CD8-positive, alpha-beta memory T cell (primary cell): ENCODE measurements around the gene ADIPOR2. TPM values are rescaled to one million over a fixed set of nuclear protein-coding genes. Genes with fewer than 3 reads are reported as not detected.

Experiments
- CTCF ChIA-PET: fragments of 350-600 bp; sonication (Branson Sonifier 250); formaldehyde crosslinking; loops from one replicate; lab custom pipeline; 2021; ENCODE audit warnings: antibody characterized with exemption; lab: Charles Lee
- POLR2A ChIA-PET: fragments of 350-600 bp; sonication (Branson Sonifier 250); formaldehyde crosslinking; loops from one replicate; lab custom pipeline; 2021; ENCODE audit warnings: antibody characterized with exemption; lab: Charles Lee
- DNase-seq, 5 donors: peaks; one replicate each; pipeline versions ENCODE4 v3.0.0 to v3.0.0-alpha.2; 2020 to 2022; ENCODE audit warnings: mixed read lengths in 1 of 5
- H3K27ac ChIP-seq: one replicate; pipeline ENCODE4 v1.7.0; 2013; ENCODE audit warnings: low read depth, mild to moderate bottlenecking, low read length, moderate library complexity
- H3K27me3 ChIP-seq: 2 replicates; pipeline ENCODE4 v1.7.0; 2013; ENCODE audit warnings: low read length, mild to moderate bottlenecking; ENCODE audit not compliant: insufficient read depth, poor library complexity, severe bottlenecking
- H3K36me3 ChIP-seq: 2 replicates; pipeline ENCODE4 v1.7.0; 2013; ENCODE audit warnings: mild to moderate bottlenecking, low read length, moderate library complexity; ENCODE audit not compliant: insufficient read depth
- H3K4me1 ChIP-seq: 2 replicates; pipeline ENCODE4 v1.7.0; 2013; ENCODE audit warnings: mild to moderate bottlenecking, low read length, moderate library complexity; ENCODE audit not compliant: insufficient read depth
- H3K4me3 ChIP-seq: 2 replicates; pipeline ENCODE4 v1.7.0; 2013; ENCODE audit warnings: mild to moderate bottlenecking, low read length
- H3K9me3 ChIP-seq: 2 replicates; pipeline ENCODE4 v1.7.0; 2013; ENCODE audit warnings: mild to moderate bottlenecking, low read length
- H3K27ac Mint-ChIP-seq, 8 donors: one replicate each; pipeline ENCODE4 v1.8.0; 2020 to 2021; ENCODE audit warnings: mixed read lengths in 8 of 8, mild to moderate bottlenecking in 6 of 8, inconsistent platforms in 3 of 8, moderate library complexity in 3 of 8
- H3K27me3 Mint-ChIP-seq, 2 donors: one replicate each; pipeline ENCODE4 v1.8.0; 2020 to 2021; ENCODE audit warnings: mixed read lengths in 2 of 2, mild to moderate bottlenecking in 1 of 2, moderate library complexity in 1 of 2
- H3K36me3 Mint-ChIP-seq, 3 donors: one replicate each; pipeline ENCODE4 v1.8.0; 2020 to 2021; ENCODE audit warnings: mixed read lengths in 3 of 3, inconsistent platforms in 1 of 3, mild to moderate bottlenecking in 1 of 3
- H3K4me1 Mint-ChIP-seq, 3 donors: one replicate each; pipeline ENCODE4 v1.8.0; 2020 to 2021; ENCODE audit warnings: mixed read lengths in 3 of 3, inconsistent platforms in 1 of 3, mild to moderate bottlenecking in 1 of 3
- H3K4me3 Mint-ChIP-seq, 7 donors: one replicate each; pipeline ENCODE4 v1.8.0; 2020 to 2021; ENCODE audit warnings: mixed read lengths in 7 of 7, mild to moderate bottlenecking in 6 of 7, moderate library complexity in 4 of 7, inconsistent platforms in 2 of 7
- H3K9me3 Mint-ChIP-seq, 5 donors: one replicate each; pipeline ENCODE4 v1.8.0; 2020 to 2022; ENCODE audit warnings: mixed read lengths in 5 of 5, mild to moderate bottlenecking in 3 of 5, moderate library complexity in 2 of 5, inconsistent platforms in 1 of 5
- polyA plus RNA-seq: library from polyadenylated mRNA; unstranded; fragments of 300-500 nt; fragmentation: Illumina TruSeq; gene quantifications from one replicate; pipeline ENCODE4 v1.2.3, GENCODE V29; 2021
- total RNA-seq, 2 experiments: library from RNA; stranded (reverse); gene quantifications; one replicate each; pipeline ENCODE4 v1.2.3, GENCODE V29; 2021

ADIPOR2 gene
- total and polyA plus RNA-seq, 3 experiments from 2014 or later, result 2.4 to 63.9 (median 54.1) TPM

DNA sequence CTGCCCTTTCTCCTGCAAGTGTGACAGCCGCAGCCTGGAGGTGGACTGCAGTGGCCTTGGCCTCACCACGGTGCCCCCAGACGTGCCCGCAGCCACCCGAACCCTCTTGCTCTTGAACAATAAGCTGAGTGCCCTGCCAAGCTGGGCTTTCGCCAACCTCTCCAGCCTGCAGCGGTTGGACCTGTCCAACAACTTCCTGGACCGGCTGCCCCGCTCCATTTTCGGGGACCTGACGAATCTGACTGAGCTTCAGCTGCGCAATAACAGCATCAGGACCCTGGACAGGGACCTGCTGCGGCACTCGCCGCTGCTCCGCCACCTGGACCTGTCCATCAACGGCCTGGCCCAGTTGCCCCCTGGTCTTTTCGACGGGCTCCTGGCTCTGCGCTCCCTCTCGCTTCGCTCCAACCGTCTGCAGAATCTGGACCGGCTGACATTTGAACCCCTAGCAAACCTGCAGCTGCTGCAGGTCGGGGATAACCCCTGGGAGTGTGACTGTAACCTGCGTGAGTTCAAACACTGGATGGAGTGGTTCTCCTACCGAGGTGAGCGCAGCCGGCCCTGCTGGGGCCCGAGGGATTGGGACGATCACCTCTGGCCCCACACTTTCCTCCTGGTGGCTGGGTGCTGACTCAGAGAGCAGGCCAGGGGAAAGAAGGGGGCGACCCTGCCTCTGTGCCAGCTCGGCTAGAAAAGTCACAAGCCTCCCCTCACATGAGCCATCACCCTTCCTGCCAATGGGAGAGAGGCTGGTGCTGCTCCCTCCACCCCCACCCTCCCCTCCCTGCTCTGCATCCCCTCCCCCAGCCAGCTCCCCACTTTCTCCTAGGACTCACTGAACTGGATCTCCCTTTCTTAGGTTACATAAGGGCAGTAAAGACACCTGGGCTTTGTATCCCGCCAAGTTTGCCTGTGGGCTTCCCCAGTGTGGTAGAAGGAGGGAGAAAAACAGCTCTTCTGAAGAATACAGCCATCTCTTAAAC is 140.4 kb downstream of the ADIPOR2 start:
- Histone ChIP-seq H3K27ac (no peak overlapping the region), H3K9me3 (no peaks in the 10 kb centered on the region), H3K36me3 (no peaks in the 10 kb centered on the region), H3K4me1 (no peaks in the 10 kb centered on the region), H3K4me3 (no peak overlapping the region), H3K27me3 (peaks cover 4% of the 10 kb centered on the region)
- Mint-ChIP-seq H3K27ac (no peak overlapping the region), H3K36me3 (no peaks in the 10 kb centered on the region), H3K9me3 (no peaks in the 10 kb centered on the region), H3K4me1 (no peaks in the 10 kb centered on the region), H3K4me3 (no peak overlapping the region), H3K27me3 (peaks cover 22 to 44% of the 10 kb centered on the region in 2 donors)
- ChIA-PET CTCF (interaction anchor here (1.6 kb wide), 1 partner anchor 108 kb away, joined by 5 read pairs; no protein-coding TSS in a partner anchor), POLR2A (no interaction called here)
- DNase-seq, result no peak

DNA sequence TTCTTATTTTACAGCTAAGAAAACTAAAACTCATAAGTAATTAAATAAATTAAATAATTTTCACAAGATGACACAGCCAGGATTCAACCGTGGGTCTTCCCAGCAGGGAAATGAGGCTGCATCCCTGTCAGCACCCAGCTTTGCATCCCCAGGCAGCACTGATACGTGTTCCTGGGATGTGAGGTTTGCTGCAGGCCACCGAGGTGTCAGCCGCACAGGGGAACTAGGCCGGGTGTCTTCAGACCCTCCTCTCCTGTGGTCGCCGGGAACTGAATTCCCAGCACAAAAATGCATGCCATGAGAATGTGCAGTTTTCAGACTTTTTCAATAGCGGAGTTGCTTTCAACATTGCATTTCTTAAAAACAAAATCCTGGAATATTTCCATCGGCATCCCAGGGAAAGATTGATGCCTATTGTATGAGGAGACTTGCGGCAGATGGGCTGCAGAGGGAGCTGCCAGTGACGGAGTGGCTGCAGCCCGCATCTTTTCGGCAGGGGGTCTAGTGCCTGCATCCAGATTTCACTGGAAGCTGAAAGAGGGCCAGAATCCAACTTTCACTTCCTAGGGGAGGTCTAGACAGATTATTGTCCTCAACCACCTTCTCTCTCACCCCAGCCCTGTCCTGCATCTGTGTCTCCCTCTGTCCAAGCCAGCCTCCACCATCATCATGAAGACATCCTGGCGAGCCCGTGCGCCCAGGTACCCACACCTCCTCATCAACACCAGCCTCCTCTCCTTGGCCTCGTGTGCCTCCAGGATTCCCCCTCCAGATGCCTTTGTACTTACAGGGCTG is 142.1 kb downstream of the ADIPOR2 start:
- Histone ChIP-seq H3K4me3 (no peak overlapping the region), H3K27ac (no peak overlapping the region), H3K4me1 (no peaks in the 10 kb centered on the region), H3K9me3 (no peaks in the 10 kb centered on the region), H3K36me3 (no peaks in the 10 kb centered on the region), H3K27me3 (peaks cover 4% of the 10 kb centered on the region)
- H3K27ac Mint-ChIP-seq, result no peak overlapping the region
- no peaks in the 10 kb centered on the region for H3K9me3 Mint-ChIP-seq
- ChIA-PET POLR2A (no interaction called here), CTCF (no interaction called here)
- H3K4me3 Mint-ChIP-seq, result no peak overlapping the region
- no peaks in the 10 kb centered on the region for H3K4me1 Mint-ChIP-seq
- no peak for DNase-seq
- no peaks in the 10 kb centered on the region for H3K36me3 Mint-ChIP-seq
- peaks cover 22 to 44% of the 10 kb centered on the region in 2 donors for H3K27me3 Mint-ChIP-seq

DNA sequence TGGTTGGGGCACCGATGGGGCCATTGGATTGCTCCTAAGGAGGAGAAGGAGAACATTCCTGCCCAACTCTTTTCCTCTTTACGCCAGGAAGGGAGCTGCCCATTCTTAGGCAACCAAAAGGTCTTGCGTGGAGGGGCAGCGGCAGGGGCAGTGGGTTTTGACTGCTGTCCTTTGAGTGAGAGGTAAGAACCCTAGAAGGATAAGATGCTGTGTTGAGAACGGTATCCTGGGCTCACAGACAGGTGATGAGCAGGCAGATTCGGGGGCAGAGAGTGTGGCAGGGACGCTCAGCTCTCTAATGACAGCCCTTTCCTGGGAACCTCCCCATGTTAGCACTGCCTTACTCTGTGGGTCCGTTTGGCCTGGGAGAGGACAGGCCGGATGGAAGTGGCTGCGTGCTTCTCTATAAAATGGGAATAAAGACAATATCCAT is 142.7 kb downstream of the ADIPOR2 start:
- no peak overlapping the region for H3K27ac ChIP-seq
- H3K27ac Mint-ChIP-seq, result no peak overlapping the region
- H3K4me3 ChIP-seq, result no peak overlapping the region
- H3K36me3 ChIP-seq, result no peaks in the 10 kb centered on the region
- POLR2A ChIA-PET, result no interaction called here
- H3K36me3 Mint-ChIP-seq, result no peaks in the 10 kb centered on the region
- H3K27me3 Mint-ChIP-seq, result peaks cover 26 to 41% of the 10 kb centered on the region in 2 donors
- H3K4me1 Mint-ChIP-seq, result no peaks in the 10 kb centered on the region
- H3K9me3 ChIP-seq, result no peaks in the 10 kb centered on the region
- H3K4me1 ChIP-seq, result no peaks in the 10 kb centered on the region
- H3K27me3 ChIP-seq, result peaks cover 4% of the 10 kb centered on the region
- no peak overlapping the region for H3K4me3 Mint-ChIP-seq
- H3K9me3 Mint-ChIP-seq, result no peaks in the 10 kb centered on the region
- no peak for DNase-seq
- CTCF ChIA-PET, result no interaction called here

DNA sequence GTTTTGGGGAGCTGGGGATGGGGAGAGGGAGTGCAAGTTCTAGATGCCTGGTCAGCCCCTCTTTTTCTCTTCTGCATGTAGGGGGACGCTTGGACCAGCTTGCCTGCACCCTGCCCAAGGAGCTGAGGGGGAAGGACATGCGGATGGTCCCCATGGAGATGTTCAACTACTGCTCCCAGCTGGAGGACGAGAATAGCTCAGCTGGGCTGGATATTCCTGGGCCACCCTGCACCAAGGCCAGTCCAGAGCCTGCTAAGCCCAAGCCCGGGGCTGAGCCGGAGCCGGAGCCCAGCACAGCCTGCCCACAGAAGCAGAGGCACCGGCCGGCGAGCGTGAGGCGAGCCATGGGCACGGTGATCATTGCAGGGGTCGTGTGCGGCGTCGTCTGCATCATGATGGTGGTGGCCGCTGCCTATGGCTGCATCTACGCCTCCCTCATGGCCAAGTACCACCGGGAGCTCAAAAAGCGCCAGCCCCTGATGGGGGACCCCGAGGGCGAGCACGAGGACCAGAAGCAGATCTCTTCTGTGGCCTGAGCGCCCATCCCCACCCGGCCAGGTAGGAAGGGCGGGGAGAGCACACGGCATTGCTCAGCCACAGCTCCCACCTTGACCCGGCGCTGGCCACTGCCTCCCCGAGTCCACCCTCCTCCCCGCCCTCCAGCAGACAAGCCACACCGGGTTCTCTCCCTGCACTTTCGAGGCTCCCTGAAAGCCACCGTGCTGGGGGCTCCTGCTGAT is 143.5 kb downstream of the ADIPOR2 start:
- H3K9me3 ChIP-seq, result no peaks in the 10 kb centered on the region
- Mint-ChIP-seq H3K9me3 (no peaks in the 10 kb centered on the region), H3K4me1 (no peaks in the 10 kb centered on the region), H3K27ac (no peak overlapping the region), H3K4me3 (no peak overlapping the region), H3K27me3 (peaks cover 23 to 33% of the 10 kb centered on the region in 2 donors), H3K36me3 (no peaks in the 10 kb centered on the region)
- DNase-seq, result no peak
- ChIA-PET POLR2A (no interaction called here), CTCF (no interaction called here)
- H3K27me3 ChIP-seq, result peaks cover 4% of the 10 kb centered on the region
- no peaks in the 10 kb centered on the region for H3K4me1 ChIP-seq
- H3K4me3 ChIP-seq, result no peak overlapping the region
- H3K27ac ChIP-seq, result no peak overlapping the region
- no peaks in the 10 kb centered on the region for H3K36me3 ChIP-seq

DNA sequence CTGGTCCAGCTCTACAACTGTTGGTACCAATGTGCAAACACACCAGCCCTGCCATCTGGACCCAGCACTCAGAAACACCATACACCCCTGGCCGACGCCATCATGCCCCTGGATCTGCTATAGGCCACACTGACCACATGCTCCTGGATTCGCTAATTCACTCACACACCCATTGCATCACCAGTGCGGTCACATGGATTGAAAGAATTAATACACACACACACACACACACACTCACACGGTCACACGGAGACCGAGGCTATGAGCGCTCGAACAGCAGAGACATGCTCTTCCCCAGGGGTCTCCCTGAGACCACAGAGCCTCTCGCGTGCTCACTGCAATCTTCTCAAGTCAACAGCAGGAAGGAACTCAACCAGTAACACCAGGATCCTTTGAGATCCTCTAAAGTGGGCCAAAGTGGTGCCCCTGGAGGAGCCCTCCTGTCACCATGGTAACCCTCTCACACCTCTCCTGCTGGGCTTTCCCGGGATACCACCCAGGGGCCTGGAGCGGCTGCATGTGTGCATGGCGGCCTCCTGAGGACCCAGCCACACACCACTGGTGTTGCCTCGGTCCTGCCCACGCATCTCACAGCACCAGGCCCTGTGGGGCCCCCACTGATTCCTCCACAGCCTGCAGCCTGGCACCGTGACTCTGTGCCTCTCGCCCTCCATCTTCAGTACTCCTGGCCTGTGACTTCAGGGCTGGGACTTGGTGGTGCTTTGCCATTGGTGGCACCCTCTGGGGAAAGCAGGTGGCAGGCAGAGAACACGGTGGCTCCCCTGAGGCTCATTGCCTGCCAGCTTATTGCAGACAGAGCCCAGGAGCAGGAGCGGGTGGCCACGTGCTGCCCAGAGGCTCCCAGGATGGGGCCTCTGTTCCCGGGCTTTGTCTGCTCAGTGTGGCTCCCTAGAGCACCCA is 144.6 kb downstream of the ADIPOR2 start:
- Histone ChIP-seq H3K9me3 (no peaks in the 10 kb centered on the region), H3K27me3 (peaks cover 4% of the 10 kb centered on the region), H3K4me1 (no peaks in the 10 kb centered on the region), H3K27ac (no peak overlapping the region), H3K4me3 (no peak overlapping the region), H3K36me3 (no peaks in the 10 kb centered on the region)
- ChIA-PET CTCF (no interaction called here), POLR2A (no interaction called here)
- Mint-ChIP-seq H3K27ac (peak overlapping the region in 1 of 8 donors; percentile 47), H3K4me3 (no peak overlapping the region), H3K36me3 (no peaks in the 10 kb centered on the region), H3K9me3 (no peaks in the 10 kb centered on the region), H3K4me1 (no peaks in the 10 kb centered on the region), H3K27me3 (peaks cover 16 to 33% of the 10 kb centered on the region in 2 donors)
- DNase-seq, result no peak

DNA sequence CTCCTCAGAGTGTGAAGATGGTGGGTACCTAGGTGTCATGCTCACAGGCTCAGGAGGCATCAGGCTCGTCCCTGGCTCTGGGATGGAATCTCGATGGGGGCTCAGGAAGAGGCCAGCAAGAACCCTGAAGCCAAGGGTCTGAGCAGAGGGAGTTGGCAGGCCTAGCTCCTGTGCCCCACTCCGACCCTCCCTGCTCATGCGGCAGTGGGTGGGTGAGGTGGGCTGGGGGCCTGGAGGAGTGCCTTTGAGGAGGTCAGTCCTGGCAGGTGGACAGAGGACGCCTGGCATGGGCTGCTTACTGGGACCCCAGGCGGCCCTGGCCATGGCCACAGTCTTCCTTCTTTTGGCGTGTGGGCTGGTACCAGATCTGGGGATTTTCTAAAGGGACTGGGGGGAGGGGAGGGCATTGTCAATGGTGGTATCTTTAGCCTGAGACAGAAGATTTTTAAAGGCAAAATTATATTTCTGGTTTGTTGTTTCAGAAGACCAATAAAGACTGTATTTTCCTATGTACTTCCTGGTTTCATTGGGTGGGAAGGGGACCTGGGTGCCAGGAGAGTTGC is 145.5 kb downstream of the ADIPOR2 start:
- DNase-seq, result no peak
- no peaks in the 10 kb centered on the region for H3K27me3 ChIP-seq
- H3K4me3 Mint-ChIP-seq, result no peak overlapping the region
- no peaks in the 10 kb centered on the region for H3K9me3 ChIP-seq
- no peak overlapping the region for H3K4me3 ChIP-seq
- no peaks in the 10 kb centered on the region for H3K36me3 Mint-ChIP-seq
- H3K27ac ChIP-seq, result no peak overlapping the region
- H3K27me3 Mint-ChIP-seq, result peaks cover 9 to 30% of the 10 kb centered on the region in 2 donors
- ChIA-PET POLR2A (no interaction called here), CTCF (no interaction called here)
- H3K4me1 ChIP-seq, result no peaks in the 10 kb centered on the region
- no peaks in the 10 kb centered on the region for H3K9me3 Mint-ChIP-seq
- no peaks in the 10 kb centered on the region for H3K36me3 ChIP-seq
- H3K27ac Mint-ChIP-seq, result no peak overlapping the region
- no peaks in the 10 kb centered on the region for H3K4me1 Mint-ChIP-seq

DNA sequence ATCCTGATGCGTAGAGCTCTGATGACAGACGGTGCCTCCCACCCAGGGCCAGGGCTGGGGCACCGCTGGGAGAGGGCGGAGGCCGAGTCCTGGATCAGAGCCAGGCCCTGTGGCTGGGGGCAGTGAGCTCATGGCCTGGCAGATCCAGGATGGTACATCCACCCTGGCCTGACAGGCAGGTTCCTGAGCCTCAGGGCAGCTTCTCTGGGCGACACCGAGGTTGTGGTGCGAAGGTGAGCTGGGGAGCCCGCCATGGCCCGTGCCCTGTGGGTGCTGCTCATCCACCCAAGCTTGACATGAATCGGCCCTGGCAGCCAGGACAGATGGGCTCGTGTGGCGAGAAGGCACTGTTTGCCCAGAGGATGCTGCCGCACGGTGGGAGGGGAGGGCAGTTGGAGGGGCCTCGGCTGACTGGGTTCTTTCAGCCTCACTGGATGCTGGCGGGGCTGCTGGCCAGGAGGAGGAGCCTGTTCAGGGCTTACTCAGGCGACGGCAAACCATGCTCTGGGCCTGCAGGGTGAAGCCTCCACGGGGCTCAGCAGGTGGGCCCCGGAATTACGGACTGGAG is 146.1 kb downstream of the ADIPOR2 start:
- Mint-ChIP-seq H3K4me3 (no peak overlapping the region), H3K36me3 (no peaks in the 10 kb centered on the region), H3K27ac (no peak overlapping the region), H3K27me3 (peaks cover 8 to 28% of the 10 kb centered on the region in 2 donors), H3K4me1 (no peaks in the 10 kb centered on the region), H3K9me3 (no peaks in the 10 kb centered on the region)
- no peak for DNase-seq
- no peak overlapping the region for H3K27ac ChIP-seq
- no peaks in the 10 kb centered on the region for H3K9me3 ChIP-seq
- no peaks in the 10 kb centered on the region for H3K27me3 ChIP-seq
- H3K36me3 ChIP-seq, result no peaks in the 10 kb centered on the region
- H3K4me3 ChIP-seq, result no peak overlapping the region
- H3K4me1 ChIP-seq, result no peaks in the 10 kb centered on the region
- ChIA-PET CTCF (no interaction called here), POLR2A (no interaction called here)
